SK-N-SH treated with all-trans-retinoic acid at 6 μM for 48 hours (cell line): ENCODE data around the gene ECHS1.

Source experiments
- ARNTL ChIP-seq: fragments of 450-650 bp; formaldehyde crosslinking; IDR thresholded peaks from 2 replicates; pipeline ENCODE4 v1.5.0; 2020; ENCODE audit warnings: low read depth, mild to moderate bottlenecking, moderate library complexity, borderline replicate concordance
- PATZ1 ChIP-seq: fragments of 250-450 bp; sonication (Bioruptor Pico); IDR thresholded peaks from 2 replicates; pipeline ENCODE4 v1.8.0; 2020; ENCODE audit warnings: mild to moderate bottlenecking, moderate library complexity, borderline replicate concordance

- TF ChIP-seq ARNTL (no peak), PATZ1 (CRISPR knock-in tag) (no peak)
Observed at GRCh38 chr10:133316266-133316665, 56.9 kb downstream of the ECHS1 start.
